ENCODE data around the gene COL25A1.
"Not testable (repeated sequence)": the region's sequence is repeated elsewhere in the genome, so short reads cannot be mapped to it uniquely, and the experiment has no call there.

COL25A1 gene

GRCh38 chr4:109075621-109076020, 226.8 kb downstream of the COL25A1 start:
- no peak overlapping the region for H3K9ac ChIP-seq (ENCODE audit: insufficient read length)

GRCh38 chr4:109072595-109072994, 229.9 kb downstream of the COL25A1 start:
- Histone ChIP-seq H3K27ac (peak overlapping the region; percentile 87), H3K9me3 (ENCODE audit: low read depth, low read length) (peaks cover 11% of the 10 kb centered on the region; the same call in 1 of the 2 replicates), H3K9ac (ENCODE audit: insufficient read length) (no peak overlapping the region), H3K36me3 (ENCODE audit: insufficient read depth, low read length) (peaks cover 3% of the 10 kb centered on the region; the same call in 1 of the 2 replicates), H3K4me3 (peak overlapping the region; percentile 62)
- peak; percentile 96 for DNase-seq (ENCODE audit: low read depth, low spot score)
- TF ChIP-seq POLR2AphosphoS5 (IDR thresholded peaks at IDR 0.05; ENCODE audit: borderline replicate concordance, low read depth, low read length) (peak; percentile 64; the same call in 1 of the 2 replicates), FOXP2 (optimal IDR thresholded peaks at IDR 0.05; ENCODE audit: control extremely low read depth, extremely low read length, insufficient read depth) (peak; percentile 81), EZH2 (IDR thresholded peaks at IDR 0.05) (no peak)

More at GRCh38 chr4:109075621-109076020, 226.8 kb downstream of the COL25A1 start:
- H3K9me3 ChIP-seq (ENCODE audit: low read depth, low read length): peaks cover 11% of the 10 kb centered on the region; the same call in 1 of the 2 replicates
- peaks cover 3% of the 10 kb centered on the region; the same call in 1 of the 2 replicates for H3K36me3 ChIP-seq (ENCODE audit: insufficient read depth, low read length)
- TF ChIP-seq FOXP2 (optimal IDR thresholded peaks at IDR 0.05; ENCODE audit: control extremely low read depth, extremely low read length, insufficient read depth) (no peak), EZH2 (IDR thresholded peaks at IDR 0.05) (no peak), POLR2AphosphoS5 (IDR thresholded peaks at IDR 0.05; ENCODE audit: borderline replicate concordance, low read depth, low read length) (peak; percentile 67; the same call in 1 of the 2 replicates)
- peak; percentile 87 for DNase-seq (ENCODE audit: low read depth, low spot score)
- peak overlapping the region; percentile 58; the same call in 1 of the 2 replicates for H3K4me3 ChIP-seq
- peak overlapping the region; percentile 91 for H3K27ac ChIP-seq

GRCh38 chr4:109070677-109071076, 231.8 kb downstream of the COL25A1 start:
- H3K9me3 ChIP-seq (ENCODE audit: low read depth, low read length): peaks cover 11% of the 10 kb centered on the region; the same call in 1 of the 2 replicates
- not testable (repeated sequence) for H3K36me3 ChIP-seq (ENCODE audit: insufficient read depth, low read length); H3K9ac ChIP-seq (ENCODE audit: insufficient read length); DNase-seq (ENCODE audit: low read depth, low spot score); H3K4me3 ChIP-seq; H3K27ac ChIP-seq

- peak overlapping the region; percentile 52; the same call in 1 of the 2 replicates for H3K27ac ChIP-seq
- TF ChIP-seq FOXP2 (optimal IDR thresholded peaks at IDR 0.05; ENCODE audit: control extremely low read depth, extremely low read length, insufficient read depth) (no peak), EZH2 (IDR thresholded peaks at IDR 0.05) (no peak), POLR2AphosphoS5 (IDR thresholded peaks at IDR 0.05; ENCODE audit: borderline replicate concordance, low read depth, low read length) (no peak)
- H3K4me3 ChIP-seq: no peak overlapping the region
- no peak overlapping the region for H3K9ac ChIP-seq (ENCODE audit: insufficient read length)
- H3K9me3 ChIP-seq (ENCODE audit: low read depth, low read length): no peaks in the 10 kb centered on the region
- DNase-seq (ENCODE audit: low read depth, low spot score): no peak
- H3K36me3 ChIP-seq (ENCODE audit: insufficient read depth, low read length): no peaks in the 10 kb centered on the region
Observed at GRCh38 chr4:109067508-109068235, 234.8 kb downstream of the COL25A1 start.

- Histone ChIP-seq H3K36me3 (ENCODE audit: insufficient read depth, low read length) (no peaks in the 10 kb centered on the region), H3K4me3 (no peak overlapping the region)
- TF ChIP-seq FOXP2 (optimal IDR thresholded peaks at IDR 0.05; ENCODE audit: control extremely low read depth, extremely low read length, insufficient read depth): no peak
- TF ChIP-seq POLR2AphosphoS5 (IDR thresholded peaks at IDR 0.05; ENCODE audit: borderline replicate concordance, low read depth, low read length): no peak
- TF ChIP-seq EZH2 (IDR thresholded peaks at IDR 0.05): no peak
Observed at GRCh38 chr4:109065006-109065405, 237.5 kb downstream of the COL25A1 start.

GRCh38 chr4:109053257-109053656, 249.2 kb downstream of the COL25A1 start:
- no peaks in the 10 kb centered on the region for H3K36me3 ChIP-seq (ENCODE audit: insufficient read depth, low read length)
- no peak for TF ChIP-seq FOXP2 (optimal IDR thresholded peaks at IDR 0.05; ENCODE audit: control extremely low read depth, extremely low read length, insufficient read depth)
- TF ChIP-seq EZH2 (IDR thresholded peaks at IDR 0.05): no peak
- no peak for TF ChIP-seq POLR2AphosphoS5 (IDR thresholded peaks at IDR 0.05; ENCODE audit: borderline replicate concordance, low read depth, low read length)
- no peak overlapping the region for H3K9ac ChIP-seq (ENCODE audit: insufficient read length)
- H3K4me3 ChIP-seq: no peak overlapping the region
- DNase-seq (ENCODE audit: low read depth, low spot score): no peak
- no peaks in the 10 kb centered on the region for H3K9me3 ChIP-seq (ENCODE audit: low read depth, low read length)
- no peak overlapping the region for H3K27ac ChIP-seq

More at GRCh38 chr4:109065006-109065405, 237.5 kb downstream of the COL25A1 start:
- no peak for DNase-seq (ENCODE audit: low read depth, low spot score)
- Histone ChIP-seq H3K27ac (no peak overlapping the region), H3K9me3 (ENCODE audit: low read depth, low read length) (no peaks in the 10 kb centered on the region), H3K9ac (ENCODE audit: insufficient read length) (no peak overlapping the region)

GRCh38 chr4:109052821-109053220, 249.6 kb downstream of the COL25A1 start:
- Histone ChIP-seq H3K4me3 (no peak overlapping the region), H3K9me3 (ENCODE audit: low read depth, low read length) (no peaks in the 10 kb centered on the region), H3K27ac (no peak overlapping the region), H3K36me3 (ENCODE audit: insufficient read depth, low read length) (no peaks in the 10 kb centered on the region), H3K9ac (ENCODE audit: insufficient read length) (no peak overlapping the region)
- DNase-seq (ENCODE audit: low read depth, low spot score): no peak
- TF ChIP-seq FOXP2 (optimal IDR thresholded peaks at IDR 0.05; ENCODE audit: control extremely low read depth, extremely low read length, insufficient read depth) (no peak), POLR2AphosphoS5 (IDR thresholded peaks at IDR 0.05; ENCODE audit: borderline replicate concordance, low read depth, low read length) (no peak)

- DNase-seq (ENCODE audit: low read depth, low spot score): no peak
- H3K9ac ChIP-seq (ENCODE audit: insufficient read length): no peak overlapping the region
- TF ChIP-seq FOXP2 (optimal IDR thresholded peaks at IDR 0.05; ENCODE audit: control extremely low read depth, extremely low read length, insufficient read depth): no peak
- no peak for TF ChIP-seq EZH2 (IDR thresholded peaks at IDR 0.05)
- no peak for TF ChIP-seq POLR2AphosphoS5 (IDR thresholded peaks at IDR 0.05; ENCODE audit: borderline replicate concordance, low read depth, low read length)
- no peaks in the 10 kb centered on the region for H3K9me3 ChIP-seq (ENCODE audit: low read depth, low read length)
- H3K36me3 ChIP-seq (ENCODE audit: insufficient read depth, low read length): no peaks in the 10 kb centered on the region
- H3K27ac ChIP-seq: no peak overlapping the region
- H3K4me3 ChIP-seq: no peak overlapping the region
Observed at GRCh38 chr4:109051054-109051453, 251.4 kb downstream of the COL25A1 start.
